OCI-LY7 (cell line): ENCODE data around the gene WIPF2. TPM values are rescaled to one million over a fixed set of nuclear protein-coding genes. Genes with fewer than 3 reads are reported as not detected.

Source experiments
- BruUV-seq: library from RNA; stranded (reverse); fragments of 400-500 nt; replicated peaks from 2 replicates; lab custom pipeline; 2021; lab: Mats Ljungman, UMichigan
- CTCF ChIA-PET: fragments of 300-600 bp; sonication (Branson Sonifier 250); formaldehyde crosslinking; loops from one replicate; lab custom pipeline; 2022; ENCODE audit warnings: antibody characterized with exemption; ENCODE audit not compliant: unreplicated experiment; lab: Charles Lee
- POLR2A ChIA-PET: fragments of 300-600 bp; sonication (Branson Sonifier 250); formaldehyde crosslinking; loops from one replicate; lab custom pipeline; 2022; ENCODE audit warnings: antibody characterized with exemption; lab: Charles Lee
- DNase-seq: peaks from one replicate; pipeline ENCODE4 v3.0.0-alpha.2; 2015; ENCODE audit warnings: low spot score
- H2AFZ ChIP-seq: fragments of 200-600 bp; sonication (generic), shearing (Covaris generic); 2 replicates; pipeline ENCODE4 v1.6.1; 2014; ENCODE audit warnings: mild to moderate bottlenecking, antibody characterized with exemption, low read length, moderate library complexity
- H3K27ac ChIP-seq: fragments of 200-600 bp; sonication (generic); 2 replicates; pipeline ENCODE4 v1.5.1; 2014; ENCODE audit warnings: mixed run types, low read depth, mild to moderate bottlenecking, moderate library complexity, low read length, inconsistent platforms; ENCODE audit not compliant: poor library complexity, severe bottlenecking
- H3K36me3 ChIP-seq: fragments of 200-600 bp; sonication (generic); 2 replicates; pipeline ENCODE4 v1.6.1; 2014; ENCODE audit warnings: mild to moderate bottlenecking, antibody characterized with exemption, low read length, moderate library complexity, mixed read lengths; ENCODE audit not compliant: insufficient read depth
- H3K4me1 ChIP-seq: fragments of 200-600 bp; sonication (generic); 2 replicates; pipeline ENCODE4 v1.5.1; 2014; ENCODE audit warnings: mild to moderate bottlenecking, low read length; ENCODE audit not compliant: insufficient read depth, poor library complexity, severe bottlenecking
- H3K4me2 ChIP-seq: fragments of 200-600 bp; sonication (generic); 2 replicates; pipeline ENCODE4 v1.6.1; 2014; ENCODE audit warnings: mild to moderate bottlenecking, low read length
- H3K4me3 ChIP-seq: fragments of 200-600 bp; sonication (generic); 2 replicates; pipeline ENCODE4 v1.5.1; 2014; ENCODE audit warnings: mild to moderate bottlenecking, low read depth, low read length; ENCODE audit not compliant: poor library complexity, severe bottlenecking
- H3K79me2 ChIP-seq: fragments of 200-600 bp; sonication (generic); 2 replicates; pipeline ENCODE4 v1.6.1; 2016; ENCODE audit warnings: low read depth, mild to moderate bottlenecking, low read length, moderate library complexity, mixed read lengths; ENCODE audit not compliant: insufficient read depth
- H3K9me2 ChIP-seq: fragments of 200-600 bp; sonication (generic); 2 replicates; pipeline ENCODE4 v1.6.1; 2016; ENCODE audit warnings: mild to moderate bottlenecking, low read length, mixed read lengths; ENCODE audit not compliant: insufficient read depth
- H3K9me3 ChIP-seq: fragments of 200-600 bp; sonication (generic); 2 replicates; pipeline ENCODE4 v1.6.1; 2014; ENCODE audit warnings: mild to moderate bottlenecking, mixed run types, low read length, mixed read lengths
- H4K20me1 ChIP-seq: fragments of 200-600 bp; sonication (generic); 2 replicates; pipeline ENCODE4 v1.6.1; 2014; ENCODE audit warnings: mild to moderate bottlenecking, antibody characterized with exemption, low read length, moderate library complexity, mixed read lengths; ENCODE audit not compliant: insufficient read depth
- CTCF ChIP-seq: fragments of 200-600 bp; sonication (generic); conservative IDR thresholded peaks from 2 replicates; pipeline ENCODE4 v1.5.1; 2014; ENCODE audit warnings: mild to moderate bottlenecking, antibody characterized with exemption, low read length, moderate library complexity, mixed read lengths
- EZH2phosphoT487 ChIP-seq: fragments of 200-600 bp; sonication (generic); IDR thresholded peaks from 2 replicates; pipeline ENCODE4 v1.6.1; 2018; ENCODE audit warnings: low read depth, borderline replicate concordance, mild to moderate bottlenecking, mixed run types, antibody characterized with exemption, low read length, moderate library complexity, mixed read lengths
- intact Hi-C: fragments of 100-400 bp; cut with micrococcal nuclease; formaldehyde crosslinking; loops from one replicate; pipeline ENCODE4 v1.10.0; 2022; ENCODE audit not compliant: unreplicated experiment
- total RNA-seq, 2 experiments: library from RNA; depleted of rRNA in 1 of 2; stranded (reverse); fragments of >200 nt in 1 of 2; shearing (Covaris generic) in 1 of 2; gene quantifications; 2 replicates each; pipeline ENCODE4 v1.2.3, GENCODE V29; 2014 to 2022

The WIPF2 gene
- total RNA-seq, 2 experiments from 2014 or later, result 4.7 to 20.3 TPM

- TF ChIP-seq CTCF, result peak; percentile 35; the same call in 1 of the 2 replicates
- no peak for TF ChIP-seq EZH2phosphoT487
- Histone ChIP-seq H3K4me2 (peak overlapping the region; percentile 93), H3K27ac (no peak overlapping the region), H3K9me2 (no peaks in the 10 kb centered on the region), H2AFZ (peak overlapping the region; percentile 66; the same call in 1 of the 2 replicates), H3K4me1 (peaks cover 58% of the 10 kb centered on the region), H3K79me2 (no peaks in the 10 kb centered on the region), H3K4me3 (peak overlapping the region; percentile 77), H3K36me3 (no peaks in the 10 kb centered on the region), H4K20me1 (peaks cover 9% of the 10 kb centered on the region; the same call in 1 of the 2 replicates), H3K9me3 (no peaks in the 10 kb centered on the region)
- ChIA-PET POLR2A (no interaction called here), CTCF (interaction anchor here (0.7 kb wide), 1 partner anchor 9 kb away, joined by 3 read pairs; no protein-coding TSS in a partner anchor)
- no peak for DNase-seq
- no TSS peak for BruUV-seq
- intact Hi-C loops, result no loop called here
Measured at GRCh38 chr17:40318830-40319391, 99.8 kb downstream of the WIPF2 start.

GRCh38 chr17:40319651-40320540 lies 100.8 kb downstream of the WIPF2 start:
- Histone ChIP-seq H3K79me2 (no peaks in the 10 kb centered on the region), H3K4me1 (peaks cover 68% of the 10 kb centered on the region), H4K20me1 (peaks cover 9% of the 10 kb centered on the region; the same call in 1 of the 2 replicates), H3K4me3 (no peak overlapping the region), H3K27ac (no peak overlapping the region), H3K9me3 (no peaks in the 10 kb centered on the region), H2AFZ (no peak overlapping the region), H3K4me2 (peak overlapping the region; percentile 93; the same call in 1 of the 2 replicates), H3K36me3 (no peaks in the 10 kb centered on the region), H3K9me2 (no peaks in the 10 kb centered on the region)
- ChIA-PET POLR2A (no interaction called here), CTCF (interaction anchor here (0.7 kb wide), 1 partner anchor 10 kb away, joined by 3 read pairs; no protein-coding TSS in a partner anchor)
- intact Hi-C loops, result no loop called here
- TF ChIP-seq CTCF (no peak), EZH2phosphoT487 (no peak)
- BruUV-seq, result no TSS peak
- no peak for DNase-seq
